GM12878 (cell line): ENCODE data around the gene RIIAD1. TPM values are rescaled to one million over a fixed set of nuclear protein-coding genes. Genes with fewer than 3 reads are reported as not detected.

Experiments used
- ATAC-seq: fragments of 200-7000 bp; cut with Tn5 transposase; 3 replicates; pipeline ENCODE4 v1.9.1; 2020; ENCODE audit warnings: mild to moderate bottlenecking, moderate library complexity
- BruUV-seq: library from RNA; stranded (reverse); fragments of 400-500 nt; replicated peaks from 2 replicates; lab custom pipeline; 2021; lab: Mats Ljungman, UMichigan
- CTCF ChIA-PET: fragments of 300-600 bp; sonication (Branson Sonifier 250); formaldehyde crosslinking; extraction: SDS; loops from one replicate; lab custom pipeline; 2021; ENCODE audit warnings: inconsistent platforms; lab: Yijun Ruan, JAX
- POLR2A ChIA-PET: fragments of 350-600 bp; formaldehyde crosslinking; extraction: SDS; loops from one replicate; lab custom pipeline; 2021; ENCODE audit warnings: inconsistent platforms; lab: Charles Lee
- RAD21 ChIA-PET: fragments of 300-600 bp; sonication (Branson Sonifier 250); formaldehyde crosslinking; loops from one replicate; lab custom pipeline; 2023; ENCODE audit warnings: antibody characterized with exemption; ENCODE audit not compliant: unreplicated experiment; lab: Charles Lee
- SMC1A ChIA-PET: fragments of 300-600 bp; sonication (Branson Sonifier 250); formaldehyde crosslinking; loops from one replicate; lab custom pipeline; 2023; ENCODE audit not compliant: unreplicated experiment, uncharacterized antibody; lab: Charles Lee
- DNase-seq: peaks from one replicate; pipeline ENCODE4 v3.0.0-alpha.2; 2011; ENCODE audit warnings: low read depth, low spot score
- FAIRE-seq: peaks from 3 replicates; lab custom pipeline; 2011; peaks lifted over from hg19 to GRCh38; lab: Jason Lieb, UNC
- H2AFZ ChIP-seq: 2 replicates; pipeline ENCODE4 v1.6.0; 2011; ENCODE audit warnings: low read depth, low read length, control low read depth; ENCODE audit not compliant: control insufficient read depth
- H3K27ac ChIP-seq: 2 replicates; pipeline ENCODE4 v1.5.1; 2011; ENCODE audit warnings: control low read depth; ENCODE audit not compliant: control insufficient read depth, insufficient read depth
- H3K27me3 ChIP-seq, 2 experiments: replicated peaks in 1 of 2; 2 replicates each; pipeline versions ENCODE4 v1.6.0 to v1.6.1; 2011; ENCODE audit warnings: low read length in 1 of 2; ENCODE audit not compliant: control insufficient read depth in 2 of 2, insufficient read depth in 2 of 2
- H3K36me3 ChIP-seq, 2 experiments: 2 replicates each; pipeline ENCODE4 v1.5.1; 2011; ENCODE audit warnings: low read length in 1 of 2; ENCODE audit not compliant: control insufficient read depth in 2 of 2, insufficient read depth in 2 of 2
- H3K4me1 ChIP-seq: 2 replicates; pipeline ENCODE4 v1.6.1; 2011; ENCODE audit warnings: mild to moderate bottlenecking, low read length, moderate library complexity, mixed read lengths; ENCODE audit not compliant: control insufficient read depth, insufficient read depth
- H3K4me2 ChIP-seq: 2 replicates; pipeline ENCODE4 v1.6.0; 2011; ENCODE audit warnings: control low read depth; ENCODE audit not compliant: control insufficient read depth, insufficient read depth
- H3K4me3 ChIP-seq: fragments of 200-600 bp; sonication (generic); 2 replicates; pipeline ENCODE4 v1.5.1; 2016
- H3K79me2 ChIP-seq: 2 replicates; pipeline ENCODE4 v1.6.0; 2011; ENCODE audit warnings: low read length; ENCODE audit not compliant: control insufficient read depth, insufficient read depth
- H3K9ac ChIP-seq: 2 replicates; pipeline ENCODE4 v1.8.0; 2011; ENCODE audit warnings: low read length, control low read depth, mixed read lengths; ENCODE audit not compliant: control insufficient read depth, insufficient read depth
- H3K9me3 ChIP-seq: replicated peaks from 3 replicates; pipeline ENCODE4 v1.5.1; 2011; ENCODE audit warnings: mild to moderate bottlenecking, low read length; ENCODE audit not compliant: control insufficient read depth, insufficient read depth
- H4K20me1 ChIP-seq: 2 replicates; pipeline ENCODE4 v1.6.0; 2011; ENCODE audit not compliant: control insufficient read depth, insufficient read depth
- BMI1 ChIP-seq: fragments of 450-650 bp; IDR thresholded peaks from 2 replicates; pipeline ENCODE4 v1.6.1; 2016; ENCODE audit warnings: mild to moderate bottlenecking, moderate library complexity, borderline replicate concordance
- CBX5 ChIP-seq: sonication (generic); IDR thresholded peaks from 2 replicates; pipeline ENCODE4 v1.6.1; 2016; ENCODE audit warnings: low read depth, moderate library complexity, mild to moderate bottlenecking, inconsistent platforms
- FOXK2 ChIP-seq: fragments of 450-650 bp; IDR thresholded peaks from 2 replicates; pipeline ENCODE4 v1.6.1; 2017; ENCODE audit warnings: mild to moderate bottlenecking, moderate library complexity
- HDAC2 ChIP-seq: fragments of 200-600 bp; sonication (generic); IDR thresholded peaks from 2 replicates; pipeline ENCODE4 v1.6.1; 2017
- HDAC6 ChIP-seq: fragments of 200-600 bp; sonication (generic); IDR thresholded peaks from one replicate; pipeline ENCODE4 v1.8.0; 2017; ENCODE audit warnings: antibody characterized with exemption; ENCODE audit not compliant: unreplicated experiment
- IKZF1 ChIP-seq: fragments of 450-650 bp; conservative IDR thresholded peaks from 2 replicates; pipeline ENCODE4 v1.6.1; 2017; ENCODE audit warnings: antibody characterized with exemption, mild to moderate bottlenecking
- LARP7 ChIP-seq: fragments of 450-650 bp; IDR thresholded peaks from 2 replicates; pipeline ENCODE4 v1.6.1; 2017; ENCODE audit warnings: mild to moderate bottlenecking
- MXI1 ChIP-seq: fragments of 150-350 bp; IDR thresholded peaks from 2 replicates; pipeline ENCODE4 v1.6.1; 2011; ENCODE audit warnings: low read depth, mild to moderate bottlenecking, inconsistent platforms, low read length, improper control_type of control experiment
- NFXL1 ChIP-seq: fragments of 450-650 bp; IDR thresholded peaks from 2 replicates; pipeline ENCODE4 v1.6.1; 2017; ENCODE audit warnings: antibody characterized with exemption, mild to moderate bottlenecking, borderline replicate concordance
- NFYA ChIP-seq: IDR thresholded peaks from 2 replicates; pipeline ENCODE4 v1.6.1; 2011; ENCODE audit warnings: low read depth, mild to moderate bottlenecking, low read length, improper control_type of control experiment, borderline replicate concordance
- NR2F1 ChIP-seq: fragments of 450-650 bp; conservative IDR thresholded peaks from 2 replicates; pipeline ENCODE4 v1.6.1; 2017; ENCODE audit warnings: mild to moderate bottlenecking
- WRNIP1 ChIP-seq: IDR thresholded peaks from 2 replicates; pipeline ENCODE4 v1.6.1; 2011; ENCODE audit warnings: low read depth, low read length, improper control_type of control experiment, borderline replicate concordance
- ZBED1 ChIP-seq: IDR thresholded peaks from 2 replicates; pipeline ENCODE4 v1.6.1; 2016; ENCODE audit warnings: borderline replicate concordance
- WGBS: methylation state at CpG from one replicate; pipeline ENCODE4 v1.1.6; 2016; ENCODE audit warnings: low lambda C conversion rate; ENCODE audit not compliant: insufficient replicate concordance, insufficient coverage; ENCODE audit errors: missing lambda C conversion rate; 5-methylcytosine and 5-hydroxymethylcytosine counted together
- in situ Hi-C: fragments of 300-500 bp; cut with MboI; formaldehyde crosslinking; loops from 9 replicates; pipeline ENCODE4 v1.14.3; 2018; ENCODE audit warnings: mixed read lengths
- intact Hi-C: fragments of 100-400 bp; cut with micrococcal nuclease; formaldehyde crosslinking; loops from one replicate; pipeline ENCODE4 v1.14.2; 2022; ENCODE audit not compliant: unreplicated experiment
- polyA plus RNA-seq, 11 experiments: library from polyadenylated mRNA; depleted of rRNA in 4 of 11; unstranded in 6 of 11; stranded (reverse) in 5 of 11; fragments of >200 nt; fragmentation: Nextera tagmentation in 4 of 11; fragmentation: Illumina TruSeq in 1 of 11; extraction: Ambion mirVana in 4 of 11; extraction: Trizol in 1 of 11; gene quantifications; 1 replicate in 1 of 11; 2 replicates in 10 of 11; pipeline versions ENCODE4 v1.2.1 to v1.2.3, GENCODE V29; 2011 to 2016; ENCODE audit warnings: inconsistent platforms in 2 of 11, missing spikeins in 2 of 11, low read depth in 1 of 11
- total RNA-seq, 4 experiments: library from RNA; depleted of rRNA in 3 of 4; stranded (reverse); fragments of >200 nt in 3 of 4; fragmentation: Illumina TruSeq in 1 of 4; extraction: Trizol in 1 of 4; gene quantifications; 2 replicates each; pipeline versions ENCODE4 v1.2.1 to v1.2.3, GENCODE V29; 2013 to 2021
- TF ChIP-seq, protein P1 (sequence below): IDR thresholded peaks from 2 replicates; pipeline ENCODE4 v1.6.1; 2012; ENCODE audit warnings: low read length, inconsistent platforms
- TF ChIP-seq, protein P2 (sequence below): IDR thresholded peaks from 2 replicates; pipeline ENCODE4 v1.6.1; 2011; ENCODE audit warnings: borderline replicate concordance, low read depth, mild to moderate bottlenecking, moderate library complexity, mixed read lengths, low read length; ENCODE audit not compliant: insufficient read depth; ENCODE audit errors: extremely low read length
- TF ChIP-seq, protein P3 (sequence below): fragments of 450-650 bp; formaldehyde crosslinking; IDR thresholded peaks from 2 replicates; pipeline ENCODE4 v1.5.0; 2022; ENCODE audit warnings: mild to moderate bottlenecking, missing genetic modification characterization
- TF ChIP-seq, protein P4 (sequence below): fragments of 450-650 bp; IDR thresholded peaks from 2 replicates; pipeline ENCODE4 v1.6.1; 2018; ENCODE audit warnings: mild to moderate bottlenecking, low read depth, moderate library complexity; ENCODE audit not compliant: partially characterized antibody

The RIIAD1 gene
- total and polyA plus RNA-seq, 10 of the 15 experiments (the other 5 are each of a cell fraction or from before 2014, with no cell fraction given), result not detected

DNA sequence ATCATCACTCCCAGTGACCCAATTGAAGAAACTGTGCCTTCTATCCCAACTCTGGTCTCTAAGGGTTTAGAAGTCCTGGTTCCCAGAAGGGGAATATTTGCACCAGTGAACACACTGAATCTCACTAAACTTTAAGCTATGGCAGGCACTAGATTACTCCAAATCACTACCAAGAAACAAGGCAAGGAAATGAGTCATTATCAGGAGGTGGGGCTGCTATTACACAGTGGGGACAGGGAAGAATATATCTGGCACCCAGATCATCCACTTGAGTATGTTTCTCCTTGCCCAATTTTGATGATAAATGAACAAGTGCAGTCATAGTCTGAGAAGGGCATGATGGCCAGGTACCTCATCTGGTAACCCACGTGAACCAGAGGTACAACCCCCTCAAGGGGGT lies 35.0 kb downstream of the RIIAD1 start:
- ChIA-PET RAD21 (no interaction called here), SMC1A (interaction anchor here (0.6 to 1.7 kb wide), 2 partner anchors 80 to 580 kb away, joined by 3 read pairs; partner anchors contain the start of gene TMOD4), POLR2A (no interaction called here), CTCF (interaction anchor here (1.3 kb wide), 1 partner anchor 13 kb away, joined by 3 read pairs; no protein-coding TSS in a partner anchor)
- FAIRE-seq (no peak), DNase-seq (no peak), ATAC-seq (no peak)
- Histone ChIP-seq H3K9me3 (no peaks in the 10 kb centered on the region), H3K27ac (no peak overlapping the region), H3K4me3 (no peak overlapping the region), H3K9ac (no peak overlapping the region), H2AFZ (no peak overlapping the region), H4K20me1 (no peaks in the 10 kb centered on the region), H3K79me2 (no peaks in the 10 kb centered on the region), H3K27me3 (no peaks in the 10 kb centered on the region), H3K4me1 (no peaks in the 10 kb centered on the region), H3K36me3 (peaks cover 5 to 19% of the 10 kb centered on the region in 2 experiments; a peak in 3 of 4 replicates), H3K4me2 (no peak overlapping the region)
- no TSS peak for BruUV-seq
- in situ Hi-C loops (no loop called here), intact Hi-C loops (no loop called here)
- 91% methylated on average over 1 of the region's 1 CpG for WGBS
- TF ChIP-seq, protein P1, sequence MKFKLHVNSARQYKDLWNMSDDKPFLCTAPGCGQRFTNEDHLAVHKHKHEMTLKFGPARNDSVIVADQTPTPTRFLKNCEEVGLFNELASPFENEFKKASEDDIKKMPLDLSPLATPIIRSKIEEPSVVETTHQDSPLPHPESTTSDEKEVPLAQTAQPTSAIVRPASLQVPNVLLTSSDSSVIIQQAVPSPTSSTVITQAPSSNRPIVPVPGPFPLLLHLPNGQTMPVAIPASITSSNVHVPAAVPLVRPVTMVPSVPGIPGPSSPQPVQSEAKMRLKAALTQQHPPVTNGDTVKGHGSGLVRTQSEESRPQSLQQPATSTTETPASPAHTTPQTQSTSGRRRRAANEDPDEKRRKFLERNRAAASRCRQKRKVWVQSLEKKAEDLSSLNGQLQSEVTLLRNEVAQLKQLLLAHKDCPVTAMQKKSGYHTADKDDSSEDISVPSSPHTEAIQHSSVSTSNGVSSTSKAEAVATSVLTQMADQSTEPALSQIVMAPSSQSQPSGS, result no peak
- TF ChIP-seq FOXK2 (no peak), CBX5 (no peak), MXI1 (no peak), BMI1 (no peak), IKZF1 (no peak), WRNIP1 (no peak), ZBED1 (no peak), NR2F1 (no peak), LARP7 (no peak), NFXL1 (no peak), HDAC2 (no peak), HDAC6 (no peak), NFYA (no peak)
- TF ChIP-seq, protein P2, sequence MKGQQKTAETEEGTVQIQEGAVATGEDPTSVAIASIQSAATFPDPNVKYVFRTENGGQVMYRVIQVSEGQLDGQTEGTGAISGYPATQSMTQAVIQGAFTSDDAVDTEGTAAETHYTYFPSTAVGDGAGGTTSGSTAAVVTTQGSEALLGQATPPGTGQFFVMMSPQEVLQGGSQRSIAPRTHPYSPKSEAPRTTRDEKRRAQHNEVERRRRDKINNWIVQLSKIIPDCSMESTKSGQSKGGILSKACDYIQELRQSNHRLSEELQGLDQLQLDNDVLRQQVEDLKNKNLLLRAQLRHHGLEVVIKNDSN, result no peak
- TF ChIP-seq, protein P3, sequence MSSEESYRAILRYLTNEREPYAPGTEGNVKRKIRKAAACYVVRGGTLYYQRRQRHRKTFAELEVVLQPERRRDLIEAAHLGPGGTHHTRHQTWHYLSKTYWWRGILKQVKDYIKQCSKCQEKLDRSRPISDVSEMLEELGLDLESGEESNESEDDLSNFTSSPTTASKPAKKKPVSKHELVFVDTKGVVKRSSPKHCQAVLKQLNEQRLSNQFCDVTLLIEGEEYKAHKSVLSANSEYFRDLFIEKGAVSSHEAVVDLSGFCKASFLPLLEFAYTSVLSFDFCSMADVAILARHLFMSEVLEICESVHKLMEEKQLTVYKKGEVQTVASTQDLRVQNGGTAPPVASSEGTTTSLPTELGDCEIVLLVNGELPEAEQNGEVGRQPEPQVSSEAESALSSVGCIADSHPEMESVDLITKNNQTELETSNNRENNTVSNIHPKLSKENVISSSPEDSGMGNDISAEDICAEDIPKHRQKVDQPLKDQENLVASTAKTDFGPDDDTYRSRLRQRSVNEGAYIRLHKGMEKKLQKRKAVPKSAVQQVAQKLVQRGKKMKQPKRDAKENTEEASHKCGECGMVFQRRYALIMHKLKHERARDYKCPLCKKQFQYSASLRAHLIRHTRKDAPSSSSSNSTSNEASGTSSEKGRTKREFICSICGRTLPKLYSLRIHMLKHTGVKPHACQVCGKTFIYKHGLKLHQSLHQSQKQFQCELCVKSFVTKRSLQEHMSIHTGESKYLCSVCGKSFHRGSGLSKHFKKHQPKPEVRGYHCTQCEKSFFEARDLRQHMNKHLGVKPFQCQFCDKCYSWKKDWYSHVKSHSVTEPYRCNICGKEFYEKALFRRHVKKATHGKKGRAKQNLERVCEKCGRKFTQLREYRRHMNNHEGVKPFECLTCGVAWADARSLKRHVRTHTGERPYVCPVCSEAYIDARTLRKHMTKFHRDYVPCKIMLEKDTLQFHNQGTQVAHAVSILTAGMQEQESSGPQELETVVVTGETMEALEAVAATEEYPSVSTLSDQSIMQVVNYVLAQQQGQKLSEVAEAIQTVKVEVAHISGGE (CRISPR knock-in tag), result no peak
- TF ChIP-seq, protein P4, sequence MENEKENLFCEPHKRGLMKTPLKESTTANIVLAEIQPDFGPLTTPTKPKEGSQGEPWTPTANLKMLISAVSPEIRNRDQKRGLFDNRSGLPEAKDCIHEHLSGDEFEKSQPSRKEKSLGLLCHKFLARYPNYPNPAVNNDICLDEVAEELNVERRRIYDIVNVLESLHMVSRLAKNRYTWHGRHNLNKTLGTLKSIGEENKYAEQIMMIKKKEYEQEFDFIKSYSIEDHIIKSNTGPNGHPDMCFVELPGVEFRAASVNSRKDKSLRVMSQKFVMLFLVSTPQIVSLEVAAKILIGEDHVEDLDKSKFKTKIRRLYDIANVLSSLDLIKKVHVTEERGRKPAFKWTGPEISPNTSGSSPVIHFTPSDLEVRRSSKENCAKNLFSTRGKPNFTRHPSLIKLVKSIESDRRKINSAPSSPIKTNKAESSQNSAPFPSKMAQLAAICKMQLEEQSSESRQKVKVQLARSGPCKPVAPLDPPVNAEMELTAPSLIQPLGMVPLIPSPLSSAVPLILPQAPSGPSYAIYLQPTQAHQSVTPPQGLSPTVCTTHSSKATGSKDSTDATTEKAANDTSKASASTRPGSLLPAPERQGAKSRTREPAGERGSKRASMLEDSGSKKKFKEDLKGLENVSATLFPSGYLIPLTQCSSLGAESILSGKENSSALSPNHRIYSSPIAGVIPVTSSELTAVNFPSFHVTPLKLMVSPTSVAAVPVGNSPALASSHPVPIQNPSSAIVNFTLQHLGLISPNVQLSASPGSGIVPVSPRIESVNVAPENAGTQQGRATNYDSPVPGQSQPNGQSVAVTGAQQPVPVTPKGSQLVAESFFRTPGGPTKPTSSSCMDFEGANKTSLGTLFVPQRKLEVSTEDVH, result no peak
